Heart left ventricle (tissue), 16 donors: ENCODE data around the gene ZNF528. TPM values are rescaled to one million over a fixed set of nuclear protein-coding genes. Genes with fewer than 3 reads are reported as not detected.

Experiments
- ATAC-seq, 4 donors: fragments of 200-7000 bp; cut with Tn5 transposase; one replicate each; pipeline ENCODE4 v1.9.1; 2020 to 2022; ENCODE audit warnings: moderate library complexity in 4 of 4, mild to moderate bottlenecking in 3 of 4, moderate number of reproducible peaks in 1 of 4
- DNase-seq, 5 donors: peaks; one replicate each; pipeline ENCODE4 v3.0.0-alpha.2; 2020
- H3K27ac ChIP-seq, 12 donors: fragments of 200-600 bp; sonication (generic) in 4 of 12; one replicate each; pipeline versions ENCODE4 v1.5.0 to v1.8.0; 2016 to 2022; ENCODE audit warnings: mild to moderate bottlenecking in 2 of 12
- H3K27me3 ChIP-seq, 9 donors: fragments of 200-600 bp; sonication (generic) in 2 of 9; one replicate each; pipeline versions ENCODE4 v1.5.1 to v1.8.0; 2016 to 2022; ENCODE audit warnings: mild to moderate bottlenecking in 3 of 9
- H3K36me3 ChIP-seq, 9 donors: fragments of 200-600 bp; sonication (generic) in 2 of 9; one replicate each; pipeline versions ENCODE4 v1.5.0 to v1.8.0; 2018 to 2022; ENCODE audit warnings: mild to moderate bottlenecking in 2 of 9
- H3K4me1 ChIP-seq, 12 donors: fragments of 200-600 bp; sonication (generic) in 4 of 12; one replicate each; pipeline versions ENCODE4 v1.5.0 to v1.8.0; 2016 to 2022; ENCODE audit warnings: mild to moderate bottlenecking in 3 of 12
- H3K4me3 ChIP-seq, 12 donors: fragments of 200-600 bp; sonication (generic) in 4 of 12; one replicate each; pipeline versions ENCODE4 v1.5.0 to v1.8.0; 2017 to 2022; ENCODE audit warnings: mild to moderate bottlenecking in 9 of 12, moderate library complexity in 4 of 12
- H3K9me3 ChIP-seq, 12 donors: fragments of 200-600 bp; sonication (generic) in 4 of 12; one replicate each; pipeline versions ENCODE4 v1.5.0 to v1.8.0; 2016 to 2022; ENCODE audit warnings: mild to moderate bottlenecking in 1 of 12
- POLR2A ChIP-seq, 2 donors: fragments of 450-650 bp; IDR thresholded peaks; one replicate each; pipeline ENCODE4 v1.6.1; 2017; ENCODE audit warnings: antibody characterized with exemption in 2 of 2, mild to moderate bottlenecking in 2 of 2, moderate library complexity in 2 of 2
- WGBS, 4 donors: extraction: QIAGEN DNeasy Blood & Tissue Kit in 2 of 4; methylation state at CpG; one replicate each; pipeline versions ENCODE4 v1.1.5 to v1.1.7; 2013 to 2018; 5-methylcytosine and 5-hydroxymethylcytosine counted together
- intact Hi-C, 10 donors: fragments of 100-400 bp; cut with DNase I; formaldehyde crosslinking; loops; one replicate each; pipeline versions ENCODE4 v1.11.1 to v1.14.2; 2022
- polyA plus RNA-seq, 2 donors: library from polyadenylated mRNA; stranded (reverse); fragments of 200-250 nt; gene quantifications; one replicate each; pipeline ENCODE4 v1.2.3, GENCODE V29; 2013
- total RNA-seq, 9 donors: library from RNA; depleted of rRNA in 2 of 9; stranded (reverse); fragments of >200 nt in 2 of 9; fragmentation: NEBNext Ultra II Directional in 3 of 9; extraction: Animal tissue kit (Norgen Biotek cat#: 25700) in 3 of 9; gene quantifications; one replicate each; pipeline versions ENCODE4 v1.1.0 to v1.2.4, GENCODE V29; 2016 to 2023
- TF ChIP-seq, protein P1 (sequence below), 12 donors: fragments of 200-600 bp; sonication (generic) in 4 of 12; IDR thresholded peaks; one replicate each; pipeline versions ENCODE4 v1.5.0 to v1.8.0; 2018 to 2022; ENCODE audit warnings: antibody characterized with exemption in 12 of 12, mild to moderate bottlenecking in 5 of 12
- donor health status: ischemic (EF 13 %, LVEDD 7.1; RV severe dilation, severe dysfunction).
- donor health status: healthy with polysubstance abuse.
- donor health status: DM: no; HTN: yes; CAD: no.
- donor health status: DM: no; HTN: no; CAD: no.
- donor health status: ischemic (EF 25% LVEDD 6.9; RV normal size, moderate dysfunction).
- donor health status: ischemic (EF 25% LVEDD 5.7; RV mildly dilated, moderate dysfunction).
- donor health status: healthy.
- donor health status: DM: yes; HTN: yes; CAD: no.
- donor health status: ischemic (EF 35%, LVEDD 5.7; RV mildly dilated, moderate dysfunction).
- donor health status: nonischemic (EF 11% LVEDD 7.7; RV severe dilation, severe dysfunction).
- donor health status: DM: yes; HTN: yes; CAD: no.
- donor health status: PGD.
- donor health status: ischemic (EF 29% LVEDD 5.4; RV normal size, mild dysfunction).
- donor health status: nonischemic (EF 23%, LVEDD 6.1; RV moderate dilation, normal function).

Gene ZNF528
- total and polyA plus RNA-seq, 11 donors: 8.2 to 24.6 (median 16.8) TPM

DNA sequence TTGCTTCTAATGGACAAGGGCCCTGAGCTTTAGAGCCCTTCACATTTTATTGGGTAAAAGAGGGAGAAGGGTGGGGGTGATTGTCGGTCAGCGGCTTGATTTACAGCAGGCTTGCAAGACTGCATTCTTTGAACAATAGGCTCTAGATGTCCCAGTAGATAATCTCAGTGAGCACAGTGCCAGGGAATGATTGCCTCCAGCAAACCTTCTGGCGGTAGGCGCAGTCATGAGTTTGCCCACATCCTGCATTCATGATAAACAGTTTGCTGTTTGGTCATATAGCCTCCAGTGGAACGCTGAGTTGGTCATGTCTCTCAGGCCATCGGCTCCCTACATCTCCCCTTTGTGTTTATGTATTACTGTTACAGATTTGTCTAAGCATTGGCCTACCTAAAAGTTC is 12.6 kb downstream of the ZNF528 start:
- intact Hi-C loops: no loop called here
- TF ChIP-seq, protein P1, sequence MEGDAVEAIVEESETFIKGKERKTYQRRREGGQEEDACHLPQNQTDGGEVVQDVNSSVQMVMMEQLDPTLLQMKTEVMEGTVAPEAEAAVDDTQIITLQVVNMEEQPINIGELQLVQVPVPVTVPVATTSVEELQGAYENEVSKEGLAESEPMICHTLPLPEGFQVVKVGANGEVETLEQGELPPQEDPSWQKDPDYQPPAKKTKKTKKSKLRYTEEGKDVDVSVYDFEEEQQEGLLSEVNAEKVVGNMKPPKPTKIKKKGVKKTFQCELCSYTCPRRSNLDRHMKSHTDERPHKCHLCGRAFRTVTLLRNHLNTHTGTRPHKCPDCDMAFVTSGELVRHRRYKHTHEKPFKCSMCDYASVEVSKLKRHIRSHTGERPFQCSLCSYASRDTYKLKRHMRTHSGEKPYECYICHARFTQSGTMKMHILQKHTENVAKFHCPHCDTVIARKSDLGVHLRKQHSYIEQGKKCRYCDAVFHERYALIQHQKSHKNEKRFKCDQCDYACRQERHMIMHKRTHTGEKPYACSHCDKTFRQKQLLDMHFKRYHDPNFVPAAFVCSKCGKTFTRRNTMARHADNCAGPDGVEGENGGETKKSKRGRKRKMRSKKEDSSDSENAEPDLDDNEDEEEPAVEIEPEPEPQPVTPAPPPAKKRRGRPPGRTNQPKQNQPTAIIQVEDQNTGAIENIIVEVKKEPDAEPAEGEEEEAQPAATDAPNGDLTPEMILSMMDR (IDR thresholded peaks at IDR 0.05): no peak
- no peak for TF ChIP-seq POLR2A (IDR thresholded peaks at IDR 0.05)
- no peak for DNase-seq
- H3K4me1 ChIP-seq: no peaks in the 10 kb centered on the region
- no peak overlapping the region for H3K27ac ChIP-seq
- H3K36me3 ChIP-seq: peaks cover 9 to 99% (median 77%) of the 10 kb centered on the region in 9 donors
- no peak for ATAC-seq
- peaks cover 0 to 97% (median 70%) of the 10 kb centered on the region in 12 donors for H3K9me3 ChIP-seq
- no peaks in the 10 kb centered on the region for H3K27me3 ChIP-seq
- 89 to 99% (median 97%) methylated on average over 6 of the region's 6 CpGs for WGBS, 4 donors
- no peak overlapping the region for H3K4me3 ChIP-seq

DNA sequence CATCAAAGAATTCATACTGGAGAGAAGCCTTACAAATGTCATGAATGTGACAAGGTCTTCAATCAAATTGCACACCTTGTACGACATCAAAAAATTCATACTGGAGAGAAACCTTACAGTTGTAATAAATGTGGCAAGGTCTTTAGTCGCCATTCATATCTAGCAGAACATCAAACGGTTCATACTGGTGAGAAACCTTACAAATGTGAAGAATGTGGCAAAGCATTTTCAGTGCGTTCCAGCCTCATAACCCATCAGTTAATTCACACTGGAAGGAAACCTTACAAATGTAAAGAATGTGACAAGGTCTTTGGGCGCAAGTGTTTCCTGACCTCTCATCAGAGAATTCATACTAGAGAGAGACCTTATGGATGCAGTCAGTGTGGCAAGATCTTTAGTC is 18.1 kb downstream of the ZNF528 start:
- WGBS, 4 donors: 96 to 97% (median 97%) methylated on average over 5 of the region's 5 CpGs
- Histone ChIP-seq H3K36me3 (peaks cover 0 to 52% (median 23%) of the 10 kb centered on the region in 9 donors), H3K9me3 (peaks cover 2 to 100% (median 83%) of the 10 kb centered on the region in 12 donors), H3K27me3 (no peaks in the 10 kb centered on the region), H3K4me3 (no peak overlapping the region), H3K27ac (no peak overlapping the region), H3K4me1 (no peaks in the 10 kb centered on the region)
- TF ChIP-seq POLR2A (IDR thresholded peaks at IDR 0.05): no peak
- TF ChIP-seq, protein P1 (IDR thresholded peaks at IDR 0.05): no peak
- DNase-seq: no peak
- intact Hi-C loops: no loop called here
- ATAC-seq: no peak

DNA sequence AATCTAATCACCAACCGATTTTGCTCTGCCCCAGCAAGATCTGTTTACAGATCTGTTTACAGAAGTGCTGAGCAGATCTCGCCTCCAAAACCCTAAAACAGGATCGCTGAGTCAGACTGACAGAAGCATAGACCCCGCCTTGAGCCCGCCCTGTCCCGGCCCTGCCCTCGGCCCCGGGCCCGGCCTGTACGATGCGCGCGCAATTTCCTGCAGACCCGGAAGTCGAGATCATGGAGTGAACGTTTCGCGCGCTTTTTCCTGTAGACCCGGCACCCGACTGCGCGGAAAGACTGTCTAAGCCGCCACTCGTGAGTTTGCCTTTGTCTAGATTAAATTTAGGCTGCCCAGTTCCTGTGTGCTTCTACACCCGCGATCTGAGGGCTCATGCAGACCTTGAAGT is 31.3 kb downstream of the ZNF528 start, which contains the start of gene ZNF534:
Gene ZNF534 (plus strand): TSS at position 212 of the 400 bp plus-strand sequence. CDS start 2,327 bp downstream, outside the sequence.
- no peak for TF ChIP-seq POLR2A (IDR thresholded peaks at IDR 0.05)
- TF ChIP-seq, protein P1 (IDR thresholded peaks at IDR 0.05): no peak
- Histone ChIP-seq H3K4me3 (no peak within 1 kb of the TSS), H3K9me3 (peaks cover 0 to 95% (median 30%) of the 10 kb centered on the region in 12 donors), H3K27me3 (no peaks in the 10 kb centered on the region), H3K4me1 (no peaks in the 10 kb centered on the region), H3K27ac (no peak within 1 kb of the TSS), H3K36me3 (peaks cover 0 to 14% (median 0%) of the 10 kb centered on the region in 9 donors)
- 49 to 72% (median 58%) methylated on average over 25 to 27 of the region's 27 CpGs for WGBS, 4 donors
- ATAC-seq: no peak
- intact Hi-C loops: no loop called here
- no peak for DNase-seq

DNA sequence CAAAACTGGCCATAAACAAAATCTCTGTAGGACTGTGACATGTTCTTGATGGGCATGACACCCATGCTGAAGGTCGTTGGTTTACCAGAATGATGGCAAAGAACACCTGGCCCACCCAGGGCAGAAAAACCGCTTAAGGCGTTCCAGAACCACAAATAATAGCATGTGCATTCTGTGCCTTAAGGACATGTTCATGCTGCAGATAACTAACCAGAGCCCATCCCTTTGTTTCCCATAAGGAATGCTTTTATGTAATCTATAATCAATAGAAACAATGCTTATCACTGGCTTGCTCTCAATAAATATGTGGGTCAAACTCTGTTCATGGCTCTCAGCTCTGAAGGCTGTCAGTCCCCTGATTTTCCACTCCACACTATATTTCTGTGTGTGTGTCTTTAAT is 44.5 kb downstream of the ZNF528 start:
- Histone ChIP-seq H3K36me3 (peaks cover 0 to 5% (median 0%) of the 10 kb centered on the region in 9 donors), H3K4me1 (no peaks in the 10 kb centered on the region), H3K27me3 (no peaks in the 10 kb centered on the region), H3K4me3 (no peak overlapping the region), H3K9me3 (peaks cover 0 to 78% (median 29%) of the 10 kb centered on the region in 12 donors), H3K27ac (no peak overlapping the region)
- intact Hi-C loops: no loop called here
- no peak for DNase-seq
- ATAC-seq: no peak
- no peak for TF ChIP-seq POLR2A (IDR thresholded peaks at IDR 0.05)
- TF ChIP-seq, protein P1 (IDR thresholded peaks at IDR 0.05): no peak
- WGBS, 4 donors: 72 to 78% (median 76%) methylated on average over 3 of the region's 3 CpGs
